BLaER1 (cell line): ENCODE measurements around the gene CAMK2G.
A peak's percentile ranks its signal among the peaks of the same experiment; 100 is the strongest.
"Not testable (repeated sequence)": the region's sequence is repeated elsewhere in the genome, so short reads cannot be mapped to it uniquely, and the experiment has no call there.

Source experiments
- H3K27ac ChIP-seq: shearing (Covaris generic); formaldehyde crosslinking; 2 replicates; pipeline ENCODE4 v1.8.1; 2022
- H3K27me3 ChIP-seq: shearing (Covaris generic); formaldehyde crosslinking; 2 replicates; pipeline ENCODE4 v1.8.1; 2022
- H3K36me3 ChIP-seq: shearing (Covaris generic); formaldehyde crosslinking; 2 replicates; pipeline ENCODE4 v1.8.1; 2022
- H3K4me1 ChIP-seq: shearing (Covaris generic); formaldehyde crosslinking; 2 replicates; pipeline ENCODE4 v1.8.1; 2022
- H3K4me2 ChIP-seq: shearing (Covaris generic); formaldehyde crosslinking; 2 replicates; pipeline ENCODE4 v1.8.1; 2022
- H3K4me3 ChIP-seq: shearing (Covaris generic); formaldehyde crosslinking; 2 replicates; pipeline ENCODE4 v1.8.1; 2022
- H3K9ac ChIP-seq: shearing (Covaris generic); formaldehyde crosslinking; 2 replicates; pipeline ENCODE4 v1.8.1; 2022
- H3K9me3 ChIP-seq: shearing (Covaris generic); formaldehyde crosslinking; 2 replicates; pipeline ENCODE4 v1.8.1; 2022
- H4K20me1 ChIP-seq: shearing (Covaris generic); formaldehyde crosslinking; 2 replicates; pipeline ENCODE4 v1.8.1; 2022
- Cebpa-rat ChIP-seq: shearing (Covaris generic); IDR thresholded peaks from 2 replicates; pipeline ENCODE4 v1.8.1; 2022

The CAMK2G gene

GRCh38 chr10:73891540-73891939, 17.2 kb upstream of the CAMK2G start:
- no peak for TF ChIP-seq Cebpa-rat
- Histone ChIP-seq H3K9ac (no peak overlapping the region), H3K27me3 (no peaks in the 10 kb centered on the region), H4K20me1 (no peaks in the 10 kb centered on the region), H3K36me3 (no peaks in the 10 kb centered on the region), H3K9me3 (no peaks in the 10 kb centered on the region), H3K4me3 (no peak overlapping the region), H3K4me1 (peaks cover 53% of the 10 kb centered on the region), H3K4me2 (no peak overlapping the region), H3K27ac (no peak overlapping the region)

- not testable (repeated sequence) for H3K4me3 ChIP-seq, H3K27me3 ChIP-seq, H4K20me1 ChIP-seq, H3K27ac ChIP-seq, H3K36me3 ChIP-seq, H3K9ac ChIP-seq, H3K9me3 ChIP-seq
- H3K4me1 ChIP-seq = peaks cover 59% of the 10 kb centered on the region
- peak overlapping the region; percentile 13; the same call in 1 of the 2 replicates for H3K4me2 ChIP-seq
These were observed 16.5 kb upstream of the CAMK2G start for GRCh38 chr10:73890830-73891229.

GRCh38 chr10:73890261-73890660, 15.9 kb upstream of the CAMK2G start:
- H3K27me3 ChIP-seq = no peaks in the 10 kb centered on the region
- H3K4me2 ChIP-seq = peak overlapping the region; percentile 36
- H3K36me3 ChIP-seq = no peaks in the 10 kb centered on the region
- H3K9me3 ChIP-seq = no peaks in the 10 kb centered on the region
- no peaks in the 10 kb centered on the region for H4K20me1 ChIP-seq
- H3K9ac ChIP-seq = no peak overlapping the region
- TF ChIP-seq Cebpa-rat = no peak
- no peak overlapping the region for H3K27ac ChIP-seq
- no peak overlapping the region for H3K4me3 ChIP-seq
- peaks cover 59% of the 10 kb centered on the region for H3K4me1 ChIP-seq

GRCh38 chr10:73889416-73889815, 15.1 kb upstream of the CAMK2G start:
- Histone ChIP-seq H3K27ac (0 out of 2 replicates have a peak overlapping the region, but pooled peaks have one; percentile 18), H3K4me1 (peaks cover 55% of the 10 kb centered on the region), H3K4me2 (peak overlapping the region; percentile 56)
- not testable (repeated sequence) for H3K4me3 ChIP-seq, H3K36me3 ChIP-seq, H3K9me3 ChIP-seq, H4K20me1 ChIP-seq, H3K27me3 ChIP-seq, H3K9ac ChIP-seq

GRCh38 chr10:73889014-73889413, 14.7 kb upstream of the CAMK2G start:
- H3K36me3 ChIP-seq = no peaks in the 10 kb centered on the region
- H3K27ac ChIP-seq = peak overlapping the region; percentile 46; the same call in 1 of the 2 replicates
- peaks cover 51% of the 10 kb centered on the region for H3K4me1 ChIP-seq
- H3K4me2 ChIP-seq = peak overlapping the region; percentile 56
- no peak overlapping the region for H3K4me3 ChIP-seq
- H3K9ac ChIP-seq = no peak overlapping the region
- TF ChIP-seq Cebpa-rat = no peak
- no peaks in the 10 kb centered on the region for H3K9me3 ChIP-seq
- no peaks in the 10 kb centered on the region for H3K27me3 ChIP-seq
- H4K20me1 ChIP-seq = no peaks in the 10 kb centered on the region

GRCh38 chr10:73888514-73888913, 14.2 kb upstream of the CAMK2G start:
- peak overlapping the region; percentile 46; the same call in 1 of the 2 replicates for H3K27ac ChIP-seq
- H3K9me3 ChIP-seq = no peaks in the 10 kb centered on the region
- no peak for TF ChIP-seq Cebpa-rat
- peaks cover 51% of the 10 kb centered on the region for H3K4me1 ChIP-seq
- H3K9ac ChIP-seq = no peak overlapping the region
- H3K36me3 ChIP-seq = no peaks in the 10 kb centered on the region
- H3K27me3 ChIP-seq = no peaks in the 10 kb centered on the region
- no peak overlapping the region for H3K4me3 ChIP-seq
- H4K20me1 ChIP-seq = no peaks in the 10 kb centered on the region
- peak overlapping the region; percentile 56 for H3K4me2 ChIP-seq

- peaks cover 51% of the 10 kb centered on the region for H3K4me1 ChIP-seq
- TF ChIP-seq Cebpa-rat = no peak
These were observed 13.1 kb upstream of the CAMK2G start for GRCh38 chr10:73887294-73888039.

GRCh38 chr10:73886661-73887293, 12.4 kb upstream of the CAMK2G start:
- peaks cover 51% of the 10 kb centered on the region for H3K4me1 ChIP-seq

More at GRCh38 chr10:73887294-73888039, 13.1 kb upstream of the CAMK2G start:
- no peaks in the 10 kb centered on the region for H4K20me1 ChIP-seq
- H3K9me3 ChIP-seq = no peaks in the 10 kb centered on the region
- H3K27me3 ChIP-seq = no peaks in the 10 kb centered on the region
- H3K9ac ChIP-seq = no peak overlapping the region
- peak overlapping the region; percentile 15 for H3K4me2 ChIP-seq
- H3K27ac ChIP-seq = peak overlapping the region; percentile 28
- no peaks in the 10 kb centered on the region for H3K36me3 ChIP-seq
- H3K4me3 ChIP-seq = no peak overlapping the region

GRCh38 chr10:73886085-73886529, 11.8 kb upstream of the CAMK2G start:
- Histone ChIP-seq H3K4me3 (no peak overlapping the region), H3K4me1 (peaks cover 55% of the 10 kb centered on the region), H3K4me2 (peak overlapping the region; percentile 15; the same call in 1 of the 2 replicates), H3K27ac (no peak overlapping the region), H3K36me3 (no peaks in the 10 kb centered on the region), H3K27me3 (no peaks in the 10 kb centered on the region), H4K20me1 (no peaks in the 10 kb centered on the region), H3K9me3 (no peaks in the 10 kb centered on the region), H3K9ac (no peak overlapping the region)
- TF ChIP-seq Cebpa-rat = no peak

More at GRCh38 chr10:73886661-73887293, 12.4 kb upstream of the CAMK2G start:
- TF ChIP-seq Cebpa-rat = no peak
- Histone ChIP-seq H3K36me3 (no peaks in the 10 kb centered on the region), H3K4me2 (peak overlapping the region; percentile 15), H3K27ac (peak overlapping the region; percentile 28), H3K9ac (no peak overlapping the region), H3K9me3 (no peaks in the 10 kb centered on the region), H4K20me1 (no peaks in the 10 kb centered on the region), H3K4me3 (no peak overlapping the region), H3K27me3 (no peaks in the 10 kb centered on the region)

GRCh38 chr10:73884017-73884416, 9.7 kb upstream of the CAMK2G start:
- Histone ChIP-seq H3K36me3 (no peaks in the 10 kb centered on the region), H3K4me1 (peaks cover 49% of the 10 kb centered on the region), H4K20me1 (no peaks in the 10 kb centered on the region), H3K4me3 (no peak overlapping the region), H3K9me3 (no peaks in the 10 kb centered on the region), H3K4me2 (no peak overlapping the region), H3K27ac (no peak overlapping the region), H3K27me3 (no peaks in the 10 kb centered on the region), H3K9ac (no peak overlapping the region)
- no peak for TF ChIP-seq Cebpa-rat
